Measurements from ENCODE around the gene TLX2.

TLX2 gene

DNA sequence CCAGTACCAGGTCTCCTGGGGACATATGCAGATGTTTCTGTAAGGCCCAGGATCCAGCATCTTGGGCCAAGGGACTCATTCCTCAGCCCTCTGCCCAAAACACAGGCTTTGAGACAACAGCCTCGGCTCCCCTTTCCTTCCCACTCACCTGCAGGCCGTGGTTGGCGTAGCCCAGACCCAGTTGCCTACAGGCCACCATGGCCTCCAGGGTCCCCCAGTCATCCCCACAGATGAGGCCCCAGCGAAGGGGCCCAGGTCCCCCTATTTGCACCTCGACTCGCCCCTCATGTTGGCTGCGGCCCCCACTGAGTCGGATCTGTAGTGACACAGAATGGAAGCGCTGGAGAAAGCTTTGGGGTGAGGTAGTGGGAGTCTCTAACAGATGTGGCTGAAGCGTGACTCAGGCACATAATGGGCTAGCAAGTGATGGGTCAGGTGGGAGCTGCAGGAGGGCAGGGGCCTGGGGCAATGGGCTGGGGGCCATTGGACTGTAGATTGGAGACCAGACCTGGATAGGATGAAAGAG is 21.3 kb downstream of the TLX2 start:
- TF ChIP-seq, protein P1, sequence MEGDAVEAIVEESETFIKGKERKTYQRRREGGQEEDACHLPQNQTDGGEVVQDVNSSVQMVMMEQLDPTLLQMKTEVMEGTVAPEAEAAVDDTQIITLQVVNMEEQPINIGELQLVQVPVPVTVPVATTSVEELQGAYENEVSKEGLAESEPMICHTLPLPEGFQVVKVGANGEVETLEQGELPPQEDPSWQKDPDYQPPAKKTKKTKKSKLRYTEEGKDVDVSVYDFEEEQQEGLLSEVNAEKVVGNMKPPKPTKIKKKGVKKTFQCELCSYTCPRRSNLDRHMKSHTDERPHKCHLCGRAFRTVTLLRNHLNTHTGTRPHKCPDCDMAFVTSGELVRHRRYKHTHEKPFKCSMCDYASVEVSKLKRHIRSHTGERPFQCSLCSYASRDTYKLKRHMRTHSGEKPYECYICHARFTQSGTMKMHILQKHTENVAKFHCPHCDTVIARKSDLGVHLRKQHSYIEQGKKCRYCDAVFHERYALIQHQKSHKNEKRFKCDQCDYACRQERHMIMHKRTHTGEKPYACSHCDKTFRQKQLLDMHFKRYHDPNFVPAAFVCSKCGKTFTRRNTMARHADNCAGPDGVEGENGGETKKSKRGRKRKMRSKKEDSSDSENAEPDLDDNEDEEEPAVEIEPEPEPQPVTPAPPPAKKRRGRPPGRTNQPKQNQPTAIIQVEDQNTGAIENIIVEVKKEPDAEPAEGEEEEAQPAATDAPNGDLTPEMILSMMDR (IDR thresholded peaks at IDR 0.05; ENCODE audit: low read depth, low read length, missing control alignments) = no peak
- DNase-seq (ENCODE audit: extremely low read depth, low read depth) = no peak
- no peak overlapping the region for H3K4me3 ChIP-seq (replicated peaks; ENCODE audit: low read depth, low read length)

DNA sequence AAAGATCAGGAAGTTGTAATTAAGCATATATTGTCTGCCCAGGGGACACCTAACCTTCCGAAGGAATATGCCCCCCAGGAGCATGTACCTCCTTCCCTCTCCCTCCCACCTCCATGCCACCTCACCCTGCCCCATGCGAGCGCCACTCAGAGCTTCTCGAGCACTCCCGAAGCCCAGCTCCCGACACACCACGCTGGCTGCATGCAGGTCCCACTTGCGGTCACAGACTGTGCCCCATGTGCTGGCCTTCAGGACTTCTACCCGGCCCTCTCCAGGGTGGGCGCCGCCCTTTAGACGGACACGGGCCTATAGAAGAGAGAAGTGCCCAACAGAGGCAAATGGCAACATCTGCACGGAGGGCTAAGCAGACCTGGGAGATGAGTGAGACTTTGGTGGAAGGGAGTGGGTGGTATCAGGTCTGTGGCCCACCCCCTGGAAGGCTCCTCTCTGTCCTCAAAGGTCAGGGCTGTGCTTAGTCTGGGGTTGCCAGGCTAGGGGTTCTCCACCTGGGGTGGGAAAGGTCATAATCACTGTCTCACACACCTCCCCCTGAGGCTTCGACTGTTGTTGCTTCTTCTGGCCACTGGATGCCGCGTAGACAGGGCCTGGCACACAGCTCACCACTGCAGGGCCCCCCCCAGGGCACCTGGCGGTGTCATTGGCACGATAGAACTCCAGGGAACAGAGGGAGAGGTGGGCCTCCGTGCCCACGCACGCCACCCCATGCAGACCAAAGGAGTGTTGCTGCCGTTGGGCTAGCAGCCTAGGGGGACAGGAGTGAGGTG is 22.1 kb downstream of the TLX2 start:
- no peak overlapping the region for H3K4me3 ChIP-seq (replicated peaks; ENCODE audit: low read depth, low read length)
- no peak for DNase-seq (ENCODE audit: extremely low read depth, low read depth)
- TF ChIP-seq, protein P1 (IDR thresholded peaks at IDR 0.05; ENCODE audit: low read depth, low read length, missing control alignments) = no peak

DNA sequence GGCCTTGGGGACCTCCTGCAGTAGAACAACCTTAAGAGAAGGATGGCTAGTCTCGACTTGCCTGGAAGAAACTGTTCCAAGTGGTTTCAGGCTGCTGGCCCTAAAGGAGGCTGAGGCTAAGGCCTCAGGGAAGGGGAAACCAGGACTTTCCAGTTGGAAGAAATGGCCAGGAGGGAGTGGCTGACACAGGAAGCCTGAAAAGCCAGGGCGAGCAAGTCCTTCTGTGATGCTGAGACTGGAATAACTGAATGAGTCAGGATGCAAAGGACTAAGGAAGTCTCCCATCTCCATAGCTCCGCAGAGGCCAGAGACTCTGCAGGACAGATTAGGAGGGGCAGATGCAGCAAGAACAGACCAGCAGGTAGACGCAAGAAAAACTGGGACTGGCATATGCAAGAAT is 22.9 kb downstream of the TLX2 start:
- TF ChIP-seq, protein P1 (IDR thresholded peaks at IDR 0.05; ENCODE audit: low read depth, low read length, missing control alignments) = no peak
- no peak overlapping the region for H3K4me3 ChIP-seq (replicated peaks; ENCODE audit: low read depth, low read length)
- no peak for DNase-seq (ENCODE audit: extremely low read depth, low read depth)

GRCh38 chr2:74538881-74539339 is 24.7 kb downstream of the TLX2 start:
- TF ChIP-seq, protein P1 (IDR thresholded peaks at IDR 0.05; ENCODE audit: low read depth, low read length, missing control alignments) = no peak
- DNase-seq (ENCODE audit: extremely low read depth, low read depth) = no peak
- H3K4me3 ChIP-seq (replicated peaks; ENCODE audit: low read depth, low read length) = no peak overlapping the region

- TF ChIP-seq, protein P1 (IDR thresholded peaks at IDR 0.05; ENCODE audit: low read depth, low read length, missing control alignments) = no peak
- H3K4me3 ChIP-seq (replicated peaks; ENCODE audit: low read depth, low read length) = no peak overlapping the region
- no peak for DNase-seq (ENCODE audit: extremely low read depth, low read depth)
Measured at GRCh38 chr2:74540291-74540690, 26.0 kb downstream of the TLX2 start.

DNA sequence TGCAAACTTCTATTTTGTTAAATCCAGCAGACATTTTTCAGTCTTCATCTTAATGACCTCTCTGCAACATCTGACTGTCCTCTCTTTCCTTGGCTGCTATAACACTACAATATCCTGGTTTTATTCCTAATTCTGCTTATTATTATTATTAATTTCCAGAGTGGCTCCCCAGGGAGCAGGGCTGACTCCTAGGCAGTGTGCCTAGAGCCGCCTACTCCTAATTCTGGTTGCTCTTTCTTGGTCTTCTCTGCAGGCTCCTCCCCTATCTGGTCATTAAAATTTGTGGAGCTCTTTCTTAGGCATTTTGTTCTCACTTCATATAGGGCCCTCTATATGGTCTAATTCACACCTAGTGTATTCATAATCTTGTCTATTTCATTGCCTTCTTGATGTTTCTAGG is 28.7 kb downstream of the TLX2 start:
- no peak overlapping the region for H3K4me3 ChIP-seq (replicated peaks; ENCODE audit: low read depth, low read length)
- TF ChIP-seq, protein P1 (IDR thresholded peaks at IDR 0.05; ENCODE audit: low read depth, low read length, missing control alignments) = no peak
- DNase-seq (ENCODE audit: extremely low read depth, low read depth) = no peak
